Kidney (tissue), 14 donors: ENCODE measurements around the gene SMC6. TPM values are rescaled to one million over a fixed set of nuclear protein-coding genes. Genes with fewer than 3 reads are reported as not detected.

Source experiments
- DNase-seq, 5 donors: peaks; one replicate each; pipeline ENCODE4 v3.0.0-alpha.2; 2013 to 2020
- FAIRE-seq: peaks from 2 replicates; lab custom pipeline; 2012; peaks lifted over from hg19 to GRCh38; lab: Jason Lieb, UNC
- H3K27ac ChIP-seq, 2 donors: one replicate each; pipeline ENCODE4 v1.7.0; 2013; ENCODE audit warnings: low read depth in 2 of 2, low read length in 2 of 2, inconsistent platforms in 1 of 2
- H3K27me3 ChIP-seq: one replicate; pipeline ENCODE4 v1.7.1; 2013; ENCODE audit warnings: low read length, inconsistent platforms; ENCODE audit not compliant: control insufficient read depth, insufficient read depth
- H3K36me3 ChIP-seq, 3 donors: one replicate each; pipeline versions ENCODE4 v1.7.0 to v1.7.1; 2013; ENCODE audit warnings: low read length in 3 of 3, control low read depth in 1 of 3, inconsistent platforms in 1 of 3; ENCODE audit not compliant: insufficient read depth in 3 of 3, control insufficient read depth in 2 of 3
- H3K4me1 ChIP-seq, 3 donors: one replicate each; pipeline versions ENCODE4 v1.7.0 to v1.7.1; 2013; ENCODE audit warnings: low read length in 3 of 3, inconsistent platforms in 1 of 3, low read depth in 1 of 3; ENCODE audit not compliant: control insufficient read depth in 2 of 3, insufficient read depth in 2 of 3
- H3K4me3 ChIP-seq, 3 donors: one replicate each; pipeline versions ENCODE4 v1.7.0 to v1.8.1; 2013; ENCODE audit warnings: low read length in 3 of 3, control low read depth in 1 of 3, inconsistent platforms in 1 of 3
- H3K9ac ChIP-seq, 3 donors: one replicate each; pipeline versions ENCODE4 v1.7.0 to v1.7.1; 2013; ENCODE audit warnings: low read length in 3 of 3, control low read depth in 1 of 3, inconsistent platforms in 1 of 3
- H3K9me3 ChIP-seq, 3 donors: one replicate each; pipeline versions ENCODE4 v1.7.0 to v1.7.1; 2013; ENCODE audit warnings: low read length in 3 of 3, control low read depth in 1 of 3, inconsistent platforms in 1 of 3; ENCODE audit not compliant: control insufficient read depth in 2 of 3, insufficient read depth in 1 of 3
- CTCF ChIP-seq: IDR thresholded peaks from 3 replicates; pipeline ENCODE4 v1.5.1; 2012; ENCODE audit warnings: mild to moderate bottlenecking, moderate library complexity, borderline replicate concordance; ENCODE audit not compliant: insufficient read depth; ENCODE audit errors: extremely low read depth
- intact Hi-C: fragments of 100-400 bp; cut with DNase I; formaldehyde crosslinking; loops from one replicate; pipeline ENCODE4 v1.11.1; 2022
- polyA plus RNA-seq: library from polyadenylated mRNA; stranded (reverse); fragments of 350-450 nt; fragmentation: Illumina TruSeq; extraction: RNeasy Lipid Tissue Mini Kit (QIAGEN cat#74804); gene quantifications from one replicate; pipeline ENCODE4 v1.2.3, GENCODE V29; 2014; ENCODE audit warnings: low read depth, low replicate concordance; ENCODE audit not compliant: insufficient read depth
- total RNA-seq: library from RNA; stranded (reverse); fragmentation: NEBNext Ultra II Directional; extraction: Animal tissue kit (Norgen Biotek cat#: 25700); gene quantifications from one replicate; pipeline ENCODE4 v1.2.1, GENCODE V29; 2021
- donor health status: control.
- donor health status: control.
- donor health status: control.
- donor health status: control.
- donor health status: control.
- donor health status: DM: yes; HTN: yes; CAD: no.
- donor health status: Normal renal cell carcinoma (clear cell type).

The SMC6 gene
- total and polyA plus RNA-seq, 2 donors from 2014 or later, result 4.8 to 16.3 TPM

DNA sequence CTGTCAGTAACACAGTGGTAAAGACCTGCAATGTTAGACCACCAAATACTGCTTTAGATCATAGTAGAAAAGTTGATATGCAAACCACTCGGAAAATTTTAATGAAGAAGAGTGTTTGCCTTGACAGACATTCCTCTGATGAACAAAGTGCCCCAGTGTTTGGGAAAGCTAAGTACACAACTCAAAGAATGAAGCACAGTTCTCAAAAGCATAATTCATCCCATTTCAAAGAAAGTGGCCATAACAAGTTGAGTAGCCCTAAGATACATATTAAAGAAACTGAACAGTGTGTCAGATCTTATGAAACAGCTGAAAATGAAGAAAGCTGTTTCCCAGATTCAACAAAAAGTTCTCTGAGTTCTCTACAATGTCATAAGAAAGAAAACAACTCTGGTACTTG lies 27.9 kb upstream of the SMC6 start:
- H3K36me3 ChIP-seq, result no peaks in the 10 kb centered on the region
- H3K9ac ChIP-seq, result no peak overlapping the region
- no peaks in the 10 kb centered on the region for H3K27me3 ChIP-seq
- H3K4me1 ChIP-seq, result no peaks in the 10 kb centered on the region
- FAIRE-seq, result no peak
- intact Hi-C loops, result no loop called here
- no peaks in the 10 kb centered on the region for H3K9me3 ChIP-seq
- H3K27ac ChIP-seq, result no peak overlapping the region
- H3K4me3 ChIP-seq, result no peak overlapping the region
- DNase-seq, result no peak
- no peak for TF ChIP-seq CTCF

GRCh38 chr2:17780546-17780945 lies 26.9 kb upstream of the SMC6 start:
- Histone ChIP-seq H3K4me1 (no peaks in the 10 kb centered on the region), H3K9ac (no peak overlapping the region), H3K27ac (no peak overlapping the region), H3K27me3 (no peaks in the 10 kb centered on the region), H3K4me3 (no peak overlapping the region), H3K9me3 (no peaks in the 10 kb centered on the region), H3K36me3 (no peaks in the 10 kb centered on the region)
- DNase-seq, result no peak
- no peak for FAIRE-seq
- no peak for TF ChIP-seq CTCF
- intact Hi-C loops, result no loop called here

DNA sequence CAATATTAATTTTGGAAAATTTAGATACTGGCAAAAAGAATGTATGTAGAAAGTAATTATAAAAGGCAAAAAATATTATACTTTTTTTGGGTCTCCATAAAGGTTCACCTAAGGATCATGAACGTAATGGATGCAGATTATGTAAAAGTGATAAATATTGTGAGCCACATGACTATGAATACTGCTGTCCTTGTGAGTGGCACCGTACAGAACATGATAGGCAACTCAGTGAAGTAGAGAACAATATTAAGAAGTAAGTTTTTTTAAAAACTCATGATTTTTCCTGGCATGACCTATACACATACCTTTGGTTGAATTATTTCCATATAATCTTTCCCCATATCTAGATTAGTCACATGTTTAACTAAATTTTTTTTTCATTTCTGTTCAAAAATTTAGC lies 18.9 kb upstream of the SMC6 start:
- DNase-seq (no peak), FAIRE-seq (no peak)
- Histone ChIP-seq H3K27me3 (no peaks in the 10 kb centered on the region), H3K4me3 (no peak overlapping the region), H3K9ac (no peak overlapping the region), H3K36me3 (peaks cover 0 to 2% (median 2%) of the 10 kb centered on the region in 3 donors), H3K9me3 (no peaks in the 10 kb centered on the region), H3K27ac (no peak overlapping the region), H3K4me1 (no peaks in the 10 kb centered on the region)
- TF ChIP-seq CTCF, result no peak
- intact Hi-C loops, result no loop called here

DNA sequence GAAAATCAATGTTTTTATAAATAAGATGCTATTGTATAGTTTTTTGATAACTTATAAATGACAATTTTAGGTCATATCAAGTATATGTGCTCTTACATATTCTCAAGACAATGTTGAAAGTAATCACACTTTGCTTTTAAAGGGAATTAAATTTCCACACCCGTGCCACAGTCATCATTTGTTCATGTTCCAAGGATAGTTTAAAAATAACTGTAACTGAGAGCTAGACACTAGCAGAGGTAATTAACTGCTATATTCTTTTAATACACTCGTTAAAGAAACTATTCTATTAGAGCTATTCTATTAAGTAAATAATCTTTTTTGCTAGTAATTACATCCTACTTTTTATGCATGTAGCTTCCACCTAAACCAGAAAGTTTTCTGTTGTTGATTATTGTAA lies 18.3 kb upstream of the SMC6 start:
- no peaks in the 10 kb centered on the region for H3K4me1 ChIP-seq
- no peak overlapping the region for H3K4me3 ChIP-seq
- no peak for TF ChIP-seq CTCF
- intact Hi-C loops, result no loop called here
- no peaks in the 10 kb centered on the region for H3K9me3 ChIP-seq
- H3K27ac ChIP-seq, result no peak overlapping the region
- H3K36me3 ChIP-seq, result peaks cover 0 to 2% (median 2%) of the 10 kb centered on the region in 3 donors
- DNase-seq (no peak), FAIRE-seq (no peak)
- H3K9ac ChIP-seq, result no peak overlapping the region
- no peaks in the 10 kb centered on the region for H3K27me3 ChIP-seq
